ENCODE results near the gene MLLT6.

MLLT6 gene

DNA sequence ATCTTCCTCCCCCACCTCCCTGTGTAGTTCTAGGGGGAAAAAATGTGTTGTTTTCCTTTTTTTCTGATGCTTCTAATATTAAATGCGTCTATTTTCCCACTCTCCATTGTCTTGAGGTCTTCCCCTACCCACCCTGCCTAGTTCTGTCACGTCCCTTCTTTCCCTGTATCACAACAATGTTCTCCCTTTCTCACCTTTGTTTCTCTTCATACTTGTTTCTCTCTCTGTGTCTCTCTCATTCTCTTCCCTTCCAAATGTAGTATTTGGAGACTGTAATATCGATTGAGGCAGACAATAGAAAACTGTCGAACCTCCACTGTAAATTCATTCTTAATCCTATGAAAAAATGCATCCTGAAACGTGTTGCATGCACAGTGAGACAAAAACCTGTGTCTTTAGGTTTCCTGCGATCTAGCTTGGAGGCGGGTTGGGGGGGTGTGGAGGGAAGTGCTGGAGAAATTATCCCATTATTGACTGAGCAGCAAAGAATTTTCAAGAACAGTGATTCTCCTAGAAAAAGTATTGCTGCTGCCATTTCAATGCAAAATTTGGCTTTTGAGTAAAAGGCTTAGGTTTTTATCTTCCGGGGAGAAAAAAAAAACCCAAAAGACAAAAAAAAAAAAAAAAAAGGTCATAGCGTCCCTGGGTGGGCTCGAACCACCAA lies 46.2 kb downstream of the MLLT6 start:
- Histone ChIP-seq H3K4me1 (ENCODE audit: insufficient read depth, low read length, poor library complexity, severe bottlenecking) (peaks cover 33% of the 10 kb centered on the region), H3K9me2 (replicated peaks; ENCODE audit: low read depth, low read length) (no peaks in the 10 kb centered on the region), H3K79me2 (ENCODE audit: insufficient read depth, low read length) (peaks cover 47% of the 10 kb centered on the region), H3F3A (ENCODE audit: low read depth) (peaks cover 11% of the 10 kb centered on the region; the same call in 1 of the 2 replicates), H3K9ac (ENCODE audit: low read depth, low read length, poor library complexity, severe bottlenecking) (peak overlapping the region; percentile 76), H4K20me1 (ENCODE audit: insufficient read depth, low read length, poor library complexity, severe bottlenecking) (peaks cover 15% of the 10 kb centered on the region), H3K4me2 (ENCODE audit: low read depth, low read length, poor library complexity, severe bottlenecking) (peak overlapping the region; percentile 96), H2AFZ (ENCODE audit: low read length) (peak overlapping the region; percentile 78), H3K36me3 (ENCODE audit: insufficient read depth, low read length) (peaks cover 7% of the 10 kb centered on the region; the same call in 1 of the 2 replicates), H3K9me3 (ENCODE audit: insufficient read depth, low read depth, low read length) (no peaks in the 10 kb centered on the region), H3K4me3 (ENCODE audit: low read length, poor library complexity, severe bottlenecking) (peak overlapping the region; percentile 87), H3K27me3 (ENCODE audit: insufficient read depth, low read length, poor library complexity, severe bottlenecking) (no peaks in the 10 kb centered on the region)
- TF ChIP-seq, protein P1, sequence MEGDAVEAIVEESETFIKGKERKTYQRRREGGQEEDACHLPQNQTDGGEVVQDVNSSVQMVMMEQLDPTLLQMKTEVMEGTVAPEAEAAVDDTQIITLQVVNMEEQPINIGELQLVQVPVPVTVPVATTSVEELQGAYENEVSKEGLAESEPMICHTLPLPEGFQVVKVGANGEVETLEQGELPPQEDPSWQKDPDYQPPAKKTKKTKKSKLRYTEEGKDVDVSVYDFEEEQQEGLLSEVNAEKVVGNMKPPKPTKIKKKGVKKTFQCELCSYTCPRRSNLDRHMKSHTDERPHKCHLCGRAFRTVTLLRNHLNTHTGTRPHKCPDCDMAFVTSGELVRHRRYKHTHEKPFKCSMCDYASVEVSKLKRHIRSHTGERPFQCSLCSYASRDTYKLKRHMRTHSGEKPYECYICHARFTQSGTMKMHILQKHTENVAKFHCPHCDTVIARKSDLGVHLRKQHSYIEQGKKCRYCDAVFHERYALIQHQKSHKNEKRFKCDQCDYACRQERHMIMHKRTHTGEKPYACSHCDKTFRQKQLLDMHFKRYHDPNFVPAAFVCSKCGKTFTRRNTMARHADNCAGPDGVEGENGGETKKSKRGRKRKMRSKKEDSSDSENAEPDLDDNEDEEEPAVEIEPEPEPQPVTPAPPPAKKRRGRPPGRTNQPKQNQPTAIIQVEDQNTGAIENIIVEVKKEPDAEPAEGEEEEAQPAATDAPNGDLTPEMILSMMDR (conservative IDR thresholded peaks at IDR 0.05; ENCODE audit: low read length): no peak
- TF ChIP-seq EZH2phosphoT487 (IDR thresholded peaks at IDR 0.05; ENCODE audit: borderline replicate concordance): no peak

DNA sequence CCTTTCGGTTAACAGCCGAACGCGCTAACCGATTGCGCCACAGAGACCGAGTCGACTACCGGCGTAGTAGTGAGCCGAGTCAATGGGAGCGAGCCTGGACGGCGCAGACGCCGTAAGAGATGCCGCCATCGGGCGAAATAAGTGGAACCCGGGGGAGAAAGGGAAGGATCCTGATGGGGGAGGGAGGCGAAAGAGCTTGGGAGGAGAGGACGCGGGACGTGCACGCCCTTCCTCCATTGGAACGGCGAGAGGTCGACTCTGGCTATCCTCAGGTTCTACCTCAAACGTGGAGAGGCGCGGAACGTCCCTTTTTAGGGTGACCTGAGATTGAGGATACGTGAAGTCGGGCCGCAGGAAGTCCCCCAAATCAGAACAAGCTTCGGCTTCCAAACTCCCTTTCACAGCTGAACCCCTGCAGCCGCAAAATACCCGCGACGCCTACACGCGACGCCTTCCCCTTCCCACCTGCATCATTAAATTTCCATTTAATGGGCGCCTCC lies 46.8 kb downstream of the MLLT6 start:
- H3K9me2 ChIP-seq (replicated peaks; ENCODE audit: low read depth, low read length): no peaks in the 10 kb centered on the region
- H3K4me3 ChIP-seq (ENCODE audit: low read length, poor library complexity, severe bottlenecking): peak overlapping the region; percentile 87
- H3K27me3 ChIP-seq (ENCODE audit: insufficient read depth, low read length, poor library complexity, severe bottlenecking): no peaks in the 10 kb centered on the region
- H2AFZ ChIP-seq (ENCODE audit: low read length): peak overlapping the region; percentile 94
- peaks cover 9% of the 10 kb centered on the region; the same call in 1 of the 2 replicates for H3K36me3 ChIP-seq (ENCODE audit: insufficient read depth, low read length)
- peak overlapping the region; percentile 76 for H3K9ac ChIP-seq (ENCODE audit: low read depth, low read length, poor library complexity, severe bottlenecking)
- H3K4me1 ChIP-seq (ENCODE audit: insufficient read depth, low read length, poor library complexity, severe bottlenecking): peaks cover 28% of the 10 kb centered on the region
- H3K4me2 ChIP-seq (ENCODE audit: low read depth, low read length, poor library complexity, severe bottlenecking): peak overlapping the region; percentile 96
- H3F3A ChIP-seq (ENCODE audit: low read depth): peaks cover 11% of the 10 kb centered on the region; the same call in 1 of the 2 replicates
- H3K9me3 ChIP-seq (ENCODE audit: insufficient read depth, low read depth, low read length): no peaks in the 10 kb centered on the region
- TF ChIP-seq, protein P1 (conservative IDR thresholded peaks at IDR 0.05; ENCODE audit: low read length): no peak
- TF ChIP-seq EZH2phosphoT487 (IDR thresholded peaks at IDR 0.05; ENCODE audit: borderline replicate concordance): no peak
- H4K20me1 ChIP-seq (ENCODE audit: insufficient read depth, low read length, poor library complexity, severe bottlenecking): peaks cover 9% of the 10 kb centered on the region
- H3K79me2 ChIP-seq (ENCODE audit: insufficient read depth, low read length): peaks cover 43% of the 10 kb centered on the region

DNA sequence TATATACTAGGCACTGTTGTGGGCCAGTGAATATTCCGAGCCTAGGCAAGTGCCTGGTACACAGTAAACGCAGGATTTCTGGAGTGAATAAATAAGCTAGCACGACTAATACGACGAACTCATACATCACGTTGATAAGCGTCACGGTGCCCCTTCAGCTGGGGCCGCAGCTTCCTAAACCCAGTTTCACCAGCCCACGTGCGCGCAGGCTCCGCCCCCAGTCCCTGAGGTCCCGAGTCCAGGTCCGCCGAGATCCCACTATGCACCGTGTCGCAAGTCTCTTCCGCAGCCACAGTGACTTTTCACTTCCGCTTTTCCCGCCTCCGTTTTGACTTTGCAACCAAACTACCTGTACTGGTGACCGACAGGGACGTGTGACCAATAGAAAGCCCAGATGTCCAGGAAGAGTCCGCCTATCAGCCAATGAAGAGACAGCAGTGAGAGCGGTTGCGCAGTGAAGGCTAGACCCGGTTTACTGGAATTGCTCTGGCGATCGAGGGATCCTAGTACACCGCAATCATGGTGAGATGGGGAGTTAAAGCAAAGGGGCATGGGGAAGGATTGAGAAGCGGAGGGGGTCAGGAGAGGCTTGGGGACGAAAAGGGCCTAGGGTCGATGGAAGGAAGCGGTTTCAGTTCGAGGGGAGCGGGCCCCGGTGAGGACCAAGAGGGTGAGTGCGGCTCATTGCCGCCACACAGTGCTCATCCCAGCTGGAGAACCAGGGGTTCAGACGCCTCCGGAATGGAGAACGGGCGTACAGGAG lies 47.4 kb downstream of the MLLT6 start, which contains the start of gene PSMB3:
PSMB3 (plus strand) TSS at position 434 of the 763 bp plus-strand sequence; CDS start at position 520, 86 bp downstream.
- H3K9me2 ChIP-seq (replicated peaks; ENCODE audit: low read depth, low read length): no peaks in the 10 kb centered on the region
- peaks cover 11% of the 10 kb centered on the region; the same call in 1 of the 2 replicates for H3F3A ChIP-seq (ENCODE audit: low read depth)
- H3K4me2 ChIP-seq (ENCODE audit: low read depth, low read length, poor library complexity, severe bottlenecking): peak within 1 kb of the TSS; percentile 96
- peaks cover 7% of the 10 kb centered on the region for H4K20me1 ChIP-seq (ENCODE audit: insufficient read depth, low read length, poor library complexity, severe bottlenecking)
- H2AFZ ChIP-seq (ENCODE audit: low read length): peak within 1 kb of the TSS; percentile 94
- H3K4me1 ChIP-seq (ENCODE audit: insufficient read depth, low read length, poor library complexity, severe bottlenecking): peaks cover 23% of the 10 kb centered on the region
- H3K4me3 ChIP-seq (ENCODE audit: low read length, poor library complexity, severe bottlenecking): peak within 1 kb of the TSS; percentile 87
- no peaks in the 10 kb centered on the region for H3K27me3 ChIP-seq (ENCODE audit: insufficient read depth, low read length, poor library complexity, severe bottlenecking)
- H3K9me3 ChIP-seq (ENCODE audit: insufficient read depth, low read depth, low read length): no peaks in the 10 kb centered on the region
- peaks cover 36% of the 10 kb centered on the region for H3K79me2 ChIP-seq (ENCODE audit: insufficient read depth, low read length)
- TF ChIP-seq EZH2phosphoT487 (IDR thresholded peaks at IDR 0.05; ENCODE audit: borderline replicate concordance): no peak
- TF ChIP-seq, protein P1 (conservative IDR thresholded peaks at IDR 0.05; ENCODE audit: low read length): no peak
- H3K36me3 ChIP-seq (ENCODE audit: insufficient read depth, low read length): peaks cover 9% of the 10 kb centered on the region; the same call in 1 of the 2 replicates
- peak within 1 kb of the TSS; percentile 85 for H3K9ac ChIP-seq (ENCODE audit: low read depth, low read length, poor library complexity, severe bottlenecking)

Measured in Loucy (cell line).